ENCODE data around the gene MTUS2. TPM values are rescaled to one million over a fixed set of nuclear protein-coding genes. Genes with fewer than 3 reads are reported as not detected.

The MTUS2 gene
- total and polyA plus RNA-seq, 2 experiments from 2014 or later, result 0.27 to 0.38 TPM

DNA sequence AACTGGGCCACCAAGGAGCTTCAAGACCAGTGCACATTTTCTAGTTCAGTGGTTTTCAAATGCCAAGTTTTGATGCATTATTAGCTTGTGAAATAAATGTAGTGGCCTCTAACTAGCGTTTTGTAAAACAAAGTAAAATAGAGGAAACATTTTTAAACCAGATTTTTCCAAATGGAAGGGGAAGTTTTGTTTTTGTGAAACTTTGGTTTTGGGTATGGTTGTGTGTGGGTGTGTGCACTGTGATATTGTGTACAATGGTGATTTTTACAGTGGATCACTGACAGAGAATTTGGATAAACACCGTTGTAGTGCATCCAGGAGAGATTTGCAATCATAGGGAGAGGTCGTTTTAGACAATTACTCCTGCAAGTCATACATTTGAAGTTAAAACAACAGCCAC, 666.4 kb downstream of the MTUS2 start (continued):
- TF ChIP-seq, protein P1, sequence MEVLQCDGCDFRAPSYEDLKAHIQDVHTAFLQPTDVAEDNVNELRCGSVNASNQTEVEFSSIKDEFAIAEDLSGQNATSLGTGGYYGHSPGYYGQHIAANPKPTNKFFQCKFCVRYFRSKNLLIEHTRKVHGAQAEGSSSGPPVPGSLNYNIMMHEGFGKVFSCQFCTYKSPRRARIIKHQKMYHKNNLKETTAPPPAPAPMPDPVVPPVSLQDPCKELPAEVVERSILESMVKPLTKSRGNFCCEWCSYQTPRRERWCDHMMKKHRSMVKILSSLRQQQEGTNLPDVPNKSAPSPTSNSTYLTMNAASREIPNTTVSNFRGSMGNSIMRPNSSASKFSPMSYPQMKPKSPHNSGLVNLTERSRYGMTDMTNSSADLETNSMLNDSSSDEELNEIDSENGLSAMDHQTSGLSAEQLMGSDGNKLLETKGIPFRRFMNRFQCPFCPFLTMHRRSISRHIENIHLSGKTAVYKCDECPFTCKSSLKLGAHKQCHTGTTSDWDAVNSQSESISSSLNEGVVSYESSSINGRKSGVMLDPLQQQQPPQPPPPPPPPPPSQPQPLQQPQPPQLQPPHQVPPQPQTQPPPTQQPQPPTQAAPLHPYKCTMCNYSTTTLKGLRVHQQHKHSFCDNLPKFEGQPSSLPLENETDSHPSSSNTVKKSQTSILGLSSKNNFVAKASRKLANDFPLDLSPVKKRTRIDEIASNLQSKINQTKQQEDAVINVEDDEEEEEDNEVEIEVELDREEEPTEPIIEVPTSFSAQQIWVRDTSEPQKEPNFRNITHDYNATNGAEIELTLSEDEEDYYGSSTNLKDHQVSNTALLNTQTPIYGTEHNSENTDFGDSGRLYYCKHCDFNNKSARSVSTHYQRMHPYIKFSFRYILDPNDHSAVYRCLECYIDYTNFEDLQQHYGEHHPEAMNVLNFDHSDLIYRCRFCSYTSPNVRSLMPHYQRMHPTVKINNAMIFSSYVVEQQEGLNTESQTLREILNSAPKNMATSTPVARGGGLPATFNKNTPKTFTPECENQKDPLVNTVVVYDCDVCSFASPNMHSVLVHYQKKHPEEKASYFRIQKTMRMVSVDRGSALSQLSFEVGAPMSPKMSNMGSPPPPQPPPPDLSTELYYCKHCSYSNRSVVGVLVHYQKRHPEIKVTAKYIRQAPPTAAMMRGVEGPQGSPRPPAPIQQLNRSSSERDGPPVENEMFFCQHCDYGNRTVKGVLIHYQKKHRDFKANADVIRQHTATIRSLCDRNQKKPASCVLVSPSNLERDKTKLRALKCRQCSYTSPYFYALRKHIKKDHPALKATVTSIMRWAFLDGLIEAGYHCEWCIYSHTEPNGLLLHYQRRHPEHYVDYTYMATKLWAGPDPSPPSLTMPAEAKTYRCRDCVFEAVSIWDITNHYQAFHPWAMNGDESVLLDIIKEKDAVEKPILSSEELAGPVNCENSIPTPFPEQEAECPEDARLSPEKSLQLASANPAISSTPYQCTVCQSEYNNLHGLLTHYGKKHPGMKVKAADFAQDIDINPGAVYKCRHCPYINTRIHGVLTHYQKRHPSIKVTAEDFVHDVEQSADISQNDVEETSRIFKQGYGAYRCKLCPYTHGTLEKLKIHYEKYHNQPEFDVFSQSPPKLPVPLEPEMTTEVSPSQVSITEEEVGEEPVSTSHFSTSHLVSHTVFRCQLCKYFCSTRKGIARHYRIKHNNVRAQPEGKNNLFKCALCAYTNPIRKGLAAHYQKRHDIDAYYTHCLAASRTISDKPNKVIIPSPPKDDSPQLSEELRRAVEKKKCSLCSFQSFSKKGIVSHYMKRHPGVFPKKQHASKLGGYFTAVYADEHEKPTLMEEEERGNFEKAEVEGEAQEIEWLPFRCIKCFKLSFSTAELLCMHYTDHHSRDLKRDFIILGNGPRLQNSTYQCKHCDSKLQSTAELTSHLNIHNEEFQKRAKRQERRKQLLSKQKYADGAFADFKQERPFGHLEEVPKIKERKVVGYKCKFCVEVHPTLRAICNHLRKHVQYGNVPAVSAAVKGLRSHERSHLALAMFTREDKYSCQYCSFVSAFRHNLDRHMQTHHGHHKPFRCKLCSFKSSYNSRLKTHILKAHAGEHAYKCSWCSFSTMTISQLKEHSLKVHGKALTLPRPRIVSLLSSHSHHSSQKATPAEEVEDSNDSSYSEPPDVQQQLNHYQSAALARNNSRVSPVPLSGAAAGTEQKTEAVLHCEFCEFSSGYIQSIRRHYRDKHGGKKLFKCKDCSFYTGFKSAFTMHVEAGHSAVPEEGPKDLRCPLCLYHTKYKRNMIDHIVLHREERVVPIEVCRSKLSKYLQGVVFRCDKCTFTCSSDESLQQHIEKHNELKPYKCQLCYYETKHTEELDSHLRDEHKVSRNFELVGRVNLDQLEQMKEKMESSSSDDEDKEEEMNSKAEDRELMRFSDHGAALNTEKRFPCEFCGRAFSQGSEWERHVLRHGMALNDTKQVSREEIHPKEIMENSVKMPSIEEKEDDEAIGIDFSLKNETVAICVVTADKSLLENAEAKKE (CRISPR knock-in tag; IDR thresholded peaks at IDR 0.05), result no peak
- TF ChIP-seq, protein P2, sequence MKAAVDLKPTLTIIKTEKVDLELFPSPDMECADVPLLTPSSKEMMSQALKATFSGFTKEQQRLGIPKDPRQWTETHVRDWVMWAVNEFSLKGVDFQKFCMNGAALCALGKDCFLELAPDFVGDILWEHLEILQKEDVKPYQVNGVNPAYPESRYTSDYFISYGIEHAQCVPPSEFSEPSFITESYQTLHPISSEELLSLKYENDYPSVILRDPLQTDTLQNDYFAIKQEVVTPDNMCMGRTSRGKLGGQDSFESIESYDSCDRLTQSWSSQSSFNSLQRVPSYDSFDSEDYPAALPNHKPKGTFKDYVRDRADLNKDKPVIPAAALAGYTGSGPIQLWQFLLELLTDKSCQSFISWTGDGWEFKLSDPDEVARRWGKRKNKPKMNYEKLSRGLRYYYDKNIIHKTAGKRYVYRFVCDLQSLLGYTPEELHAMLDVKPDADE (IDR thresholded peaks at IDR 0.05), result no peak
- TF ChIP-seq STAT1 (IDR thresholded peaks at IDR 0.05; ENCODE audit: unreplicated experiment) (no peak), JUNB (IDR thresholded peaks at IDR 0.05; ENCODE audit: unreplicated experiment) (no peak)

DNA sequence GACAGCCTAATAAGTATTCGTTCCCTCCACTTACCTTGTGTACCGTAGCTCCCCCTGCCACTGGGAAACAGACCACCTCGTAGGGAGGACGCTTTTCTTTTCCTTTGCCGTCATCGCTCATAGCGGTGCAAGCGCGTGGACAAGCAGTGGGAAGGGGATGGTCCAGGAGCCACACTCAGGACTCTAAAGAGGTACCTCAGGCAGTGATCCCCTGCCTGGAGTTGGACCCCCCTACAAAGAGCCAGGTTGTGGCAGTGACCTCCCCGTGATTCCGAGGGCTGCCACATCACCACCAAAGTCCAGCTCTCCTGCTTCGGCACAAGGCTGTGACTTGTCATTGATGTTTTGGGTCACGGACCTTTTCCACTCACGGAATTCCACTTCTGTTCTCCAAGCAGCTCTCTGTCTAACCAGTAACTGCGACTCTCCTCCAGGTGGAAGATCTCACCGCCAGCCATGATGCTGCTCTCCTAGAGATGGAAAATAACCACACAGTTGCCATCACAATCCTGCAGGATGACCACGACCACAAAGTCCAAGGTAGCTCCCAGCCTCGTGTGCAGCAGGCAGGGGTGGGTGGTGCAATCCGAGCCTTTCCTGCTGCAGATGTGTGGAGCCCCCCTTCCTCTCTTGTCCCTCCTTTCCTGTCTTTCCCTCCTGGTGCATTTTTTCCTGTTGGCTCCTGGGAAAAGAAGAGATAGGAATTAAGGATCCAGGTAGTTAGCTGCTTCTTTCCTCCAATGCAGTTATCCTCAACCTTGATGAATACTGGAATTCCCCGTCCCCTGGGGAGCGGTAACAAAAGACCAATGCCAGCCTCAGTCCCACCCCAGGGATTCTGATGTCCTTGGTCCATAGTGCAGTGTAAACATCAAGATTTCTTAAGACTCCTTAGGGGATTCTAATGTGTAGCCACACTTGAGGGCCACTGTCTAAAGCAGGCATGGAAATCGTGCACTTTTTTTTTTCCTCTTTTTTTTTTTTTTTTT, 667.6 kb downstream of the MTUS2 start:
- peak; percentile 55 for DNase-seq (ENCODE audit: low spot score)
- Histone ChIP-seq H3K79me2 (replicated peaks; ENCODE audit: insufficient read depth) (no peaks in the 10 kb centered on the region), H3K4me2 (0 out of 2 replicates have a peak overlapping the region, but pooled peaks have one; percentile 19), H3K27ac (ENCODE audit: low read depth) (no peak overlapping the region), H3K9me2 (ENCODE audit: insufficient read depth) (no peaks in the 10 kb centered on the region), H3K27me3 (ENCODE audit: insufficient read depth) (no peaks in the 10 kb centered on the region), H3K36me3 (ENCODE audit: insufficient read depth) (no peaks in the 10 kb centered on the region), H3F3A (replicated peaks; ENCODE audit: low read depth) (no peaks in the 10 kb centered on the region), H2AFZ (no peak overlapping the region; the same call in 1 of the 2 replicates), H3K4me1 (ENCODE audit: insufficient read depth) (peaks cover 11% of the 10 kb centered on the region), H3K4me3 (no peak overlapping the region), H4K20me1 (replicated peaks; ENCODE audit: insufficient read depth) (no peaks in the 10 kb centered on the region)
- peaks cover 36% of the 10 kb centered on the region for H3K4me1 Mint-ChIP-seq
- H3K36me3 Mint-ChIP-seq (ENCODE audit: low read depth), result no peaks in the 10 kb centered on the region
- peak; percentile 57 for ATAC-seq
- no peak overlapping the region for H3K4me3 Mint-ChIP-seq
- peaks cover 10% of the 10 kb centered on the region for H3K27me3 Mint-ChIP-seq (ENCODE audit: insufficient read depth, low read depth, poor library complexity)
- no peak overlapping the region for H3K27ac Mint-ChIP-seq
- no peaks in the 10 kb centered on the region for H3K9me3 Mint-ChIP-seq
- TF ChIP-seq NANOG (IDR thresholded peaks at IDR 0.05; ENCODE audit: borderline replicate concordance), result no peak
- TF ChIP-seq POLR2AphosphoS5 (IDR thresholded peaks at IDR 0.05; ENCODE audit: low read depth), result no peak
- no peak for TF ChIP-seq CREB1 (CRISPR knock-in tag; IDR thresholded peaks at IDR 0.05; ENCODE audit: low read depth)
- TF ChIP-seq ZNF331 (CRISPR knock-in tag; IDR thresholded peaks at IDR 0.05; ENCODE audit: low read depth), result no peak
- no peak for TF ChIP-seq STAT1 (IDR thresholded peaks at IDR 0.05; ENCODE audit: unreplicated experiment)
